Stomach (tissue), 4 donors: Measurements from ENCODE around the gene PSRC1.

Experiments used
- EP300 ChIP-seq: sonication (generic); formaldehyde crosslinking; IDR thresholded peaks from one replicate; pipeline ENCODE4 v1.6.1; 2017; ENCODE audit warnings: antibody characterized with exemption
- POLR2A ChIP-seq, 4 donors: fragments of 450-650 bp; IDR thresholded peaks; one replicate each; pipeline ENCODE4 v1.6.1; 2016; ENCODE audit warnings: antibody characterized with exemption in 4 of 4, control low read depth in 2 of 4, mild to moderate bottlenecking in 1 of 4, moderate library complexity in 1 of 4
- POLR2AphosphoS5 ChIP-seq, 3 donors: sonication (generic); formaldehyde crosslinking; IDR thresholded peaks; one replicate each; pipeline ENCODE4 v1.6.1; 2016; ENCODE audit warnings: antibody characterized with exemption in 3 of 3
- TF ChIP-seq, protein P1 (sequence below), 7 experiments: fragments of 450-650 bp in 4 of 7; fragments of 200-600 bp in 3 of 7; sonication (generic) in 3 of 7; IDR thresholded peaks; one replicate each; pipeline ENCODE4 v1.5.1; 2016 to 2019; ENCODE audit warnings: antibody characterized with exemption in 7 of 7, control low read depth in 2 of 7, mild to moderate bottlenecking in 1 of 7

DNA sequence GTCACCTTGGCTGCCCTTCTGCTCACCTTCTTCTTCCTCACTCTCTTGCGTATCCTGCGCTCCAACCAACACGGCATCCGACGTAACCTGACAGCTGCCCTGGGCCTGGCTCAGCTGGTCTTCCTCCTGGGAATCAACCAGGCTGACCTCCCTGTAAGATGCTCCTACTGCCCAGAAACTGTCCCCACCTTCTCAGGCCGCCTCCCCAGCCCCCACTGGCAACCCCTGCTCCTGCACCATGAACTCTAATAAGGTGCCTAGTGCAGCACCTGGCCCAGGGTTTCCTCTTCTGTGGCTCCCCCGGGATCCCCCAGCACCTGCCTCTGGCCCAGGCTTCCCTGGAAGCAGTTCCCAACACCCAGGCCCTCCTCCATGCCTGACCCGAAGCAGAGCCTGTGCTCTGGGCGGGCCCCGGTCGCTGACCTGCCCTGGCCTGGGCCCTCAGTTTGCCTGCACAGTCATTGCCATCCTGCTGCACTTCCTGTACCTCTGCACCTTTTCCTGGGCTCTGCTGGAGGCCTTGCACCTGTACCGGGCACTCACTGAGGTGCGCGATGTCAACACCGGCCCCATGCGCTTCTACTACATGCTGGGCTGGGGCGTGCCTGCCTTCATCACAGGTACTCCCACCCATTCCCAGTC, 12.8 kb downstream of the PSRC1 start:
- TF ChIP-seq, protein P1, sequence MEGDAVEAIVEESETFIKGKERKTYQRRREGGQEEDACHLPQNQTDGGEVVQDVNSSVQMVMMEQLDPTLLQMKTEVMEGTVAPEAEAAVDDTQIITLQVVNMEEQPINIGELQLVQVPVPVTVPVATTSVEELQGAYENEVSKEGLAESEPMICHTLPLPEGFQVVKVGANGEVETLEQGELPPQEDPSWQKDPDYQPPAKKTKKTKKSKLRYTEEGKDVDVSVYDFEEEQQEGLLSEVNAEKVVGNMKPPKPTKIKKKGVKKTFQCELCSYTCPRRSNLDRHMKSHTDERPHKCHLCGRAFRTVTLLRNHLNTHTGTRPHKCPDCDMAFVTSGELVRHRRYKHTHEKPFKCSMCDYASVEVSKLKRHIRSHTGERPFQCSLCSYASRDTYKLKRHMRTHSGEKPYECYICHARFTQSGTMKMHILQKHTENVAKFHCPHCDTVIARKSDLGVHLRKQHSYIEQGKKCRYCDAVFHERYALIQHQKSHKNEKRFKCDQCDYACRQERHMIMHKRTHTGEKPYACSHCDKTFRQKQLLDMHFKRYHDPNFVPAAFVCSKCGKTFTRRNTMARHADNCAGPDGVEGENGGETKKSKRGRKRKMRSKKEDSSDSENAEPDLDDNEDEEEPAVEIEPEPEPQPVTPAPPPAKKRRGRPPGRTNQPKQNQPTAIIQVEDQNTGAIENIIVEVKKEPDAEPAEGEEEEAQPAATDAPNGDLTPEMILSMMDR (IDR thresholded peaks at IDR 0.05) = no peak
- TF ChIP-seq POLR2A (IDR thresholded peaks at IDR 0.05) (no peak), POLR2AphosphoS5 (IDR thresholded peaks at IDR 0.05) (no peak), EP300 (no peak)
